ENCODE data around the gene CCDC184. TPM values are rescaled to one million over a fixed set of nuclear protein-coding genes. Genes with fewer than 3 reads are reported as not detected.

Gene CCDC184
- 1 to 10 TPM in 2 of 5 donors, under 1 TPM in 3; 0.13 to 5.3 (median 0.38) TPM for total RNA-seq
- total RNA-seq (2013) = 1.1 TPM
- 0.07 to 14.4 (median 0.59) reads per million in 29 experiments for total RNA-seq

- ATAC-seq (replicated peaks in 1 of 4) (peak; percentile 84 to 86 (median 86)), DNase-seq (peak; percentile 59 to 89 (median 68))
- ChIA-PET CTCF (interaction anchor here (0.5 to 1.5 kb wide), 17 partner anchors 11 to 971 kb away, joined by 3 to 13 read pairs (median 3); partner anchors contain the start of gene ASB8 (in 1 of the 2)), POLR2A (interaction anchor here (0.6 to 1.0 kb wide), 5 partner anchors 9 to 1811 kb away, joined by 3 to 13 read pairs (median 3); partner anchors contain the start of gene SENP1 (in 1 of the 2))
- peaks cover 21 to 32% of the 10 kb centered on the region in 2 experiments for H3K27me3 ChIP-seq (replicated peaks in 1 of 2; ENCODE audit: control insufficient read depth in 2 of 2, extremely low read depth in 1 of 2, insufficient read depth in 2 of 2, low read length in 1 of 2)
- H3K36me3 Mint-ChIP-seq = no peaks in the 10 kb centered on the region
- no peaks in the 10 kb centered on the region for H3K36me3 ChIP-seq (ENCODE audit: control insufficient read depth in 2 of 2, extremely low read depth in 1 of 2, insufficient read depth in 1 of 2, low read length in 1 of 2)
- H3K27ac ChIP-seq (ENCODE audit: low read length) = peak within 1 kb of the TSS; percentile 70
- H3K4me3 Mint-ChIP-seq = peak within 1 kb of the TSS; percentile 92 to 93 (median 93)
- peaks cover 15 to 16% (median 15%) of the 10 kb centered on the region in 3 donors for H3K4me1 Mint-ChIP-seq
- under 1% methylated on average over 53 of the region's 61 CpGs for whole genome bisulfite sequencing (ENCODE audit: insufficient coverage)
- no peaks in the 10 kb centered on the region for H3K9me3 ChIP-seq
- H3K4me3 ChIP-seq (ENCODE audit: control insufficient read depth in 1 of 2, extremely low read depth in 1 of 2, low read length in 1 of 2) = peak within 1 kb of the TSS; percentile 85 to 91
- H3K4me1 ChIP-seq (ENCODE audit: control insufficient read depth in 1 of 2, extremely low read depth in 1 of 2, insufficient read depth in 2 of 2, low read length in 2 of 2) = peaks cover 5 to 21% of the 10 kb centered on the region in 2 experiments
- no peaks in the 10 kb centered on the region for H3K9me3 Mint-ChIP-seq
- peak within 1 kb of the TSS; percentile 65 to 84 for H3K27ac Mint-ChIP-seq
- H3K27me3 Mint-ChIP-seq = peaks cover 28 to 35% of the 10 kb centered on the region in 2 donors
Observed at GRCh38 chr12:48183091-48183875, at the start of gene CCDC184. Gene CCDC184, plus strand, starts transcription at chr12:48183644. Its CDS starts 479 bp downstream, at chr12:48184123.

GRCh38 chr12:48135027-48135426 is 48.4 kb upstream of the CCDC184 start:
- ATAC-seq (replicated peaks in 1 of 4) = no peak
- ChIA-PET CTCF (no interaction called here), POLR2A (no interaction called here)
- peaks cover 33% of the 10 kb centered on the region for H3K36me3 Mint-ChIP-seq
- Histone ChIP-seq H3K27ac (ENCODE audit: low read length) (no peak overlapping the region), H3K36me3 (ENCODE audit: control insufficient read depth in 2 of 2, extremely low read depth in 1 of 2, insufficient read depth in 1 of 2, low read length in 1 of 2) (peaks cover 2 to 20% of the 10 kb centered on the region in 2 donors), H3K9me3 (no peaks in the 10 kb centered on the region), H3K4me3 (ENCODE audit: control insufficient read depth in 1 of 2, extremely low read depth in 1 of 2, low read length in 1 of 2) (no peak overlapping the region), H3K27me3 (replicated peaks in 1 of 2; ENCODE audit: control insufficient read depth in 2 of 2, extremely low read depth in 1 of 2, insufficient read depth in 2 of 2, low read length in 1 of 2) (no peaks in the 10 kb centered on the region), H3K4me1 (ENCODE audit: control insufficient read depth in 1 of 2, extremely low read depth in 1 of 2, insufficient read depth in 2 of 2, low read length in 2 of 2) (no peaks in the 10 kb centered on the region)
- no peaks in the 10 kb centered on the region for H3K4me1 Mint-ChIP-seq
- H3K27ac Mint-ChIP-seq = no peak overlapping the region
- no peak overlapping the region for H3K4me3 Mint-ChIP-seq
- no peaks in the 10 kb centered on the region for H3K27me3 Mint-ChIP-seq
- H3K9me3 Mint-ChIP-seq = no peaks in the 10 kb centered on the region
- WGBS (ENCODE audit: insufficient coverage) = 97% methylated on average over 3 of the region's 5 CpGs
- no peak for DNase-seq

- Mint-ChIP-seq H3K4me3 (no peak overlapping the region), H3K36me3 (peaks cover 41% of the 10 kb centered on the region), H3K27me3 (no peaks in the 10 kb centered on the region), H3K4me1 (peaks cover 0 to under 1% (median 0%) of the 10 kb centered on the region in 3 donors), H3K9me3 (no peaks in the 10 kb centered on the region), H3K27ac (no peak overlapping the region)
- H3K27me3 ChIP-seq (replicated peaks in 1 of 2; ENCODE audit: control insufficient read depth in 2 of 2, extremely low read depth in 1 of 2, insufficient read depth in 2 of 2, low read length in 1 of 2) = no peaks in the 10 kb centered on the region
- DNase-seq (no peak), ATAC-seq (replicated peaks in 1 of 4) (no peak)
- no peaks in the 10 kb centered on the region for H3K9me3 ChIP-seq
- ChIA-PET CTCF (interaction anchor here in 1 of 2 donors (0.5 kb wide), 1 partner anchor 74 kb away, joined by 3 read pairs; no protein-coding TSS in a partner anchor), POLR2A (interaction anchor here in 1 of 2 donors (0.5 kb wide), 2 partner anchors 16 to 609 kb away, joined by 3 to 10 read pairs; no protein-coding TSS in a partner anchor)
- 88% methylated on average over 5 of the region's 7 CpGs for WGBS (ENCODE audit: insufficient coverage)
- peaks cover 0 to 67% of the 10 kb centered on the region in 2 donors for H3K36me3 ChIP-seq (ENCODE audit: control insufficient read depth in 2 of 2, extremely low read depth in 1 of 2, insufficient read depth in 1 of 2, low read length in 1 of 2)
- H3K27ac ChIP-seq (ENCODE audit: low read length) = no peak overlapping the region
- no peaks in the 10 kb centered on the region for H3K4me1 ChIP-seq (ENCODE audit: control insufficient read depth in 1 of 2, extremely low read depth in 1 of 2, insufficient read depth in 2 of 2, low read length in 2 of 2)
- H3K4me3 ChIP-seq (ENCODE audit: control insufficient read depth in 1 of 2, extremely low read depth in 1 of 2, low read length in 1 of 2) = no peak overlapping the region
Observed at GRCh38 chr12:48142818-48143674, 40.4 kb upstream of the CCDC184 start.

- WGBS (ENCODE audit: insufficient coverage) = 100% methylated on average over 2 of the region's 2 CpGs
- Mint-ChIP-seq H3K27me3 (no peaks in the 10 kb centered on the region), H3K27ac (no peak overlapping the region), H3K36me3 (peaks cover 45% of the 10 kb centered on the region), H3K4me3 (no peak overlapping the region), H3K9me3 (no peaks in the 10 kb centered on the region), H3K4me1 (peaks cover 0 to 1% (median 0%) of the 10 kb centered on the region in 3 donors)
- Histone ChIP-seq H3K9me3 (no peaks in the 10 kb centered on the region), H3K36me3 (ENCODE audit: control insufficient read depth in 2 of 2, extremely low read depth in 1 of 2, insufficient read depth in 1 of 2, low read length in 1 of 2) (peaks cover 0 to 71% of the 10 kb centered on the region in 2 donors), H3K27ac (ENCODE audit: low read length) (no peak overlapping the region), H3K4me3 (ENCODE audit: control insufficient read depth in 1 of 2, extremely low read depth in 1 of 2, low read length in 1 of 2) (no peak overlapping the region), H3K4me1 (ENCODE audit: control insufficient read depth in 1 of 2, extremely low read depth in 1 of 2, insufficient read depth in 2 of 2, low read length in 2 of 2) (no peaks in the 10 kb centered on the region), H3K27me3 (replicated peaks in 1 of 2; ENCODE audit: control insufficient read depth in 2 of 2, extremely low read depth in 1 of 2, insufficient read depth in 2 of 2, low read length in 1 of 2) (no peaks in the 10 kb centered on the region)
- ATAC-seq (replicated peaks in 1 of 4) (no peak), DNase-seq (no peak)
- ChIA-PET POLR2A (no interaction called here), CTCF (no interaction called here)
Observed at GRCh38 chr12:48143898-48144297, 39.5 kb upstream of the CCDC184 start.

GRCh38 chr12:48145981-48146380 is 37.5 kb upstream of the CCDC184 start:
- no peaks in the 10 kb centered on the region for H3K27me3 ChIP-seq (replicated peaks in 1 of 2; ENCODE audit: control insufficient read depth in 2 of 2, extremely low read depth in 1 of 2, insufficient read depth in 2 of 2, low read length in 1 of 2)
- Mint-ChIP-seq H3K27ac (no peak overlapping the region), H3K9me3 (no peaks in the 10 kb centered on the region), H3K4me3 (no peak overlapping the region), H3K27me3 (no peaks in the 10 kb centered on the region), H3K4me1 (peaks cover 0 to 2% (median 1%) of the 10 kb centered on the region in 3 donors), H3K36me3 (peaks cover 59% of the 10 kb centered on the region)
- H3K4me1 ChIP-seq (ENCODE audit: control insufficient read depth in 1 of 2, extremely low read depth in 1 of 2, insufficient read depth in 2 of 2, low read length in 2 of 2) = no peaks in the 10 kb centered on the region
- no CpG with 5 or more reads among the region's 1 CpG for WGBS (ENCODE audit: insufficient coverage)
- H3K27ac ChIP-seq (ENCODE audit: low read length) = no peak overlapping the region
- ChIA-PET CTCF (interaction anchor here (0.5 to 0.8 kb wide), 2 partner anchors 9 to 77 kb away, joined by 3 read pairs; no protein-coding TSS in a partner anchor), POLR2A (no interaction called here)
- peaks cover 0 to 87% of the 10 kb centered on the region in 2 donors for H3K36me3 ChIP-seq (ENCODE audit: control insufficient read depth in 2 of 2, extremely low read depth in 1 of 2, insufficient read depth in 1 of 2, low read length in 1 of 2)
- DNase-seq = no peak
- no peaks in the 10 kb centered on the region for H3K9me3 ChIP-seq
- no peak overlapping the region for H3K4me3 ChIP-seq (ENCODE audit: control insufficient read depth in 1 of 2, extremely low read depth in 1 of 2, low read length in 1 of 2)
- no peak for ATAC-seq (replicated peaks in 1 of 4)

Data from T-cell (primary cell).